SK-N-SH (cell line): Measurements from ENCODE around the gene IL2RA. TPM values are rescaled to one million over a fixed set of nuclear protein-coding genes. Genes with fewer than 3 reads are reported as not detected.
A peak's percentile ranks its signal among the peaks of the same experiment; 100 is the strongest.

ENCODE experiments used
- CTCF ChIA-PET: fragments of 300-600, 350-600 bp; formaldehyde crosslinking; extraction: SDS; loops from one replicate; lab custom pipeline; 2021; lab: Yijun Ruan, JAX
- POLR2A ChIA-PET: fragments of 350-600 bp; sonication (Branson Sonifier 250); formaldehyde crosslinking; extraction: SDS; loops from one replicate; lab custom pipeline; 2020; ENCODE audit warnings: antibody characterized with exemption, inconsistent platforms; lab: Yijun Ruan, JAX
- DNase-seq: peaks from one replicate; pipeline ENCODE4 v3.0.0; 2012
- H2AFZ ChIP-seq: fragments of 200-600 bp; sonication (generic); 2 replicates; pipeline ENCODE4 v1.8.1; 2016; ENCODE audit warnings: antibody characterized with exemption, mild to moderate bottlenecking, low read depth
- H3F3A ChIP-seq: fragments of 200-600 bp; sonication (generic); replicated peaks from 2 replicates; pipeline ENCODE3; 2016; ENCODE audit warnings: antibody characterized with exemption, mild to moderate bottlenecking; ENCODE audit not compliant: insufficient read depth
- H3K27ac ChIP-seq, 2 experiments: fragments of 200-500 bp in 1 of 2; fragments of 200-600 bp in 1 of 2; sonication (Bioruptor generic) in 1 of 2; sonication (generic), shearing (Covaris generic) in 1 of 2; 2 replicates each; pipeline versions ENCODE4 v1.5.1 to v1.6.1; 2014 to 2016; ENCODE audit warnings: low read depth in 2 of 2, inconsistent platforms in 1 of 2, low read length in 1 of 2, mild to moderate bottlenecking in 1 of 2, mixed read lengths in 1 of 2
- H3K27me3 ChIP-seq: fragments of 200-600 bp; sonication (generic), shearing (Covaris generic); 2 replicates; pipeline ENCODE4 v1.6.1; 2016; ENCODE audit warnings: mixed run types; ENCODE audit not compliant: insufficient read depth
- H3K36me3 ChIP-seq, 2 experiments: fragments of 200-500 bp in 1 of 2; fragments of 200-600 bp in 1 of 2; sonication (Bioruptor generic) in 1 of 2; sonication (generic) in 1 of 2; replicated peaks in 1 of 2; 2 replicates each; pipeline versions ENCODE3 to v1.5.1; 2014 to 2016; ENCODE audit warnings: low read length in 1 of 2, mild to moderate bottlenecking in 1 of 2; ENCODE audit not compliant: insufficient read depth in 2 of 2, control insufficient read depth in 1 of 2
- H3K4me1 ChIP-seq, 2 experiments: fragments of 200-500 bp in 1 of 2; fragments of 200-600 bp in 1 of 2; sonication (Bioruptor generic) in 1 of 2; sonication (generic), shearing (Covaris generic) in 1 of 2; 2 replicates each; pipeline versions ENCODE4 v1.5.1 to v1.6.1; 2014 to 2016; ENCODE audit warnings: low read depth in 1 of 2, low read length in 1 of 2, mixed run types in 1 of 2; ENCODE audit not compliant: insufficient read depth in 2 of 2, control insufficient read depth in 1 of 2
- H3K4me2 ChIP-seq: fragments of 200-600 bp; sonication (generic), shearing (Covaris generic); 2 replicates; pipeline ENCODE4 v1.6.1; 2017; ENCODE audit warnings: mixed run types
- H3K4me3 ChIP-seq, 2 experiments: fragments of 200-500 bp in 1 of 2; fragments of 200-600 bp in 1 of 2; sonication (Bioruptor generic) in 1 of 2; sonication (generic), shearing (Covaris generic) in 1 of 2; 2 replicates each; pipeline versions ENCODE4 v1.5.1 to v1.8.1; 2014 to 2016; ENCODE audit warnings: low read depth in 2 of 2, inconsistent platforms in 1 of 2, low read length in 1 of 2, mild to moderate bottlenecking in 1 of 2, mixed read lengths in 1 of 2, moderate library complexity in 1 of 2
- H3K79me2 ChIP-seq: fragments of 200-600 bp; sonication (generic); 2 replicates; pipeline ENCODE4 v1.8.1; 2017; ENCODE audit warnings: mild to moderate bottlenecking; ENCODE audit not compliant: insufficient read depth
- H3K9ac ChIP-seq: fragments of 200-600 bp; sonication (generic); 2 replicates; pipeline ENCODE4 v1.6.1; 2017; ENCODE audit warnings: mixed run types
- H3K9me2 ChIP-seq: fragments of 200-600 bp; sonication (generic); 2 replicates; pipeline ENCODE4 v1.6.1; 2017; ENCODE audit warnings: mixed run types
- H3K9me3 ChIP-seq: fragments of 200-600 bp; sonication (generic); 2 replicates; pipeline ENCODE4 v1.6.1; 2017; ENCODE audit warnings: mixed run types, mild to moderate bottlenecking, moderate library complexity
- H4K20me1 ChIP-seq: fragments of 200-600 bp; sonication (generic); 2 replicates; pipeline ENCODE4 v1.6.1; 2017; ENCODE audit warnings: mild to moderate bottlenecking, mixed run types; ENCODE audit not compliant: insufficient read depth
- CHD2 ChIP-seq: fragments of 150-350 bp; IDR thresholded peaks from 2 replicates; pipeline ENCODE4 v1.6.1; 2018; ENCODE audit warnings: low read length; ENCODE audit not compliant: partially characterized antibody
- CTCF ChIP-seq: fragments of 200-600 bp; sonication (generic); IDR thresholded peaks from 2 replicates; pipeline ENCODE4 v1.6.1; 2017; ENCODE audit warnings: antibody characterized with exemption, mild to moderate bottlenecking, moderate library complexity
- ELF1 ChIP-seq: IDR thresholded peaks from 2 replicates; pipeline ENCODE4 v1.4.0; 2012
- EP300 ChIP-seq, 2 experiments: IDR thresholded peaks; 2 replicates each; pipeline versions ENCODE4 v1.4.0 to v1.6.1; 2012; ENCODE audit warnings: borderline replicate concordance in 1 of 2, low read depth in 1 of 2, low read length in 1 of 2
- FOXJ3 ChIP-seq: sonication (generic); formaldehyde crosslinking; IDR thresholded peaks from 2 replicates; pipeline ENCODE4 v1.5.1; 2020; ENCODE audit warnings: mild to moderate bottlenecking, missing genetic modification reagents
- FOXM1 ChIP-seq: IDR thresholded peaks from 2 replicates; pipeline ENCODE4 v1.4.0; 2012; ENCODE audit warnings: low read depth, mild to moderate bottlenecking
- GABPA ChIP-seq: IDR thresholded peaks from 2 replicates; pipeline ENCODE4 v1.4.0; 2012; ENCODE audit warnings: low read depth, mild to moderate bottlenecking
- GATA2 ChIP-seq: sonication (generic); formaldehyde crosslinking; IDR thresholded peaks from 2 replicates; pipeline ENCODE4 v1.5.0; 2020; ENCODE audit warnings: mild to moderate bottlenecking, missing genetic modification reagents
- IRF3 ChIP-seq: fragments of 150-350 bp; IDR thresholded peaks from 2 replicates; pipeline ENCODE4 v1.6.1; 2016; ENCODE audit warnings: mild to moderate bottlenecking, low read depth, low read length
- JUND ChIP-seq: IDR thresholded peaks from 2 replicates; pipeline ENCODE4 v1.4.0; 2012
- MXI1 ChIP-seq: IDR thresholded peaks from 2 replicates; pipeline ENCODE4 v1.6.1; 2012; ENCODE audit warnings: mild to moderate bottlenecking, low read depth, low read length, improper control_type of control experiment
- NFIC ChIP-seq: IDR thresholded peaks from 2 replicates; pipeline ENCODE4 v1.4.0; 2012; ENCODE audit warnings: borderline replicate concordance
- NRF1 ChIP-seq: IDR thresholded peaks from 2 replicates; pipeline ENCODE4 v1.6.1; 2012; ENCODE audit warnings: low read depth, mild to moderate bottlenecking, low read length
- RAD21 ChIP-seq: IDR thresholded peaks from 2 replicates; pipeline ENCODE4 v1.6.1; 2012; ENCODE audit warnings: mild to moderate bottlenecking, low read length
- RCOR1 ChIP-seq: fragments of 150-350 bp; IDR thresholded peaks from 2 replicates; pipeline ENCODE4 v1.6.1; 2017; ENCODE audit warnings: antibody characterized with exemption, low read length
- RFX5 ChIP-seq: IDR thresholded peaks from 2 replicates; pipeline ENCODE4 v1.6.1; 2012; ENCODE audit warnings: mild to moderate bottlenecking, improper control_type of control experiment, low read length
- RXRA ChIP-seq: IDR thresholded peaks from 2 replicates; pipeline ENCODE4 v1.4.0; 2012; ENCODE audit warnings: low read depth, mild to moderate bottlenecking, borderline replicate concordance
- SIN3A ChIP-seq: IDR thresholded peaks from 2 replicates; pipeline ENCODE4 v1.6.1; 2012; ENCODE audit warnings: low read depth, mild to moderate bottlenecking, low read length, moderate library complexity, borderline replicate concordance
- TEAD4 ChIP-seq: IDR thresholded peaks from 2 replicates; pipeline ENCODE4 v1.4.0; 2012; ENCODE audit warnings: mild to moderate bottlenecking, borderline replicate concordance; ENCODE audit not compliant: insufficient read depth
- YY1 ChIP-seq: IDR thresholded peaks from 2 replicates; pipeline ENCODE4 v1.4.0; 2012; ENCODE audit warnings: low read depth, mild to moderate bottlenecking
- WGBS: methylation state at CpG from one replicate; pipeline ENCODE4 v1.1.6; 2017; ENCODE audit warnings: low lambda C conversion rate; 5-methylcytosine and 5-hydroxymethylcytosine counted together
- polyA plus RNA-seq, 3 experiments: library from polyadenylated mRNA; depleted of rRNA; stranded (reverse); fragments of >200 nt; gene quantifications; 2 replicates each; pipeline ENCODE4 v1.2.3, GENCODE V29; 2012
- TF ChIP-seq, protein P1 (sequence below): IDR thresholded peaks from 2 replicates; pipeline ENCODE4 v1.4.0; 2012; ENCODE audit warnings: low read depth, borderline replicate concordance
- TF ChIP-seq, protein P2 (sequence below): IDR thresholded peaks from 2 replicates; pipeline ENCODE4 v1.4.0; 2012; ENCODE audit warnings: low read depth

Gene IL2RA
- polyA plus RNA-seq, 1 of the 3 experiments (the other 2 are of a cell fraction): not detected

GRCh38 chr10:6088721-6089333 is 26.7 kb upstream of the IL2RA start, which contains the start of gene RBM17 (continued):
- TF ChIP-seq RXRA: no peak
- peak; percentile 97 for TF ChIP-seq NRF1
- TF ChIP-seq YY1: no peak
- TF ChIP-seq FOXM1: no peak
- no peak; the same call in 1 of the 2 replicates for TF ChIP-seq MXI1
- TF ChIP-seq FOXJ3 (CRISPR knock-in tag): no peak
- TF ChIP-seq, protein P1, sequence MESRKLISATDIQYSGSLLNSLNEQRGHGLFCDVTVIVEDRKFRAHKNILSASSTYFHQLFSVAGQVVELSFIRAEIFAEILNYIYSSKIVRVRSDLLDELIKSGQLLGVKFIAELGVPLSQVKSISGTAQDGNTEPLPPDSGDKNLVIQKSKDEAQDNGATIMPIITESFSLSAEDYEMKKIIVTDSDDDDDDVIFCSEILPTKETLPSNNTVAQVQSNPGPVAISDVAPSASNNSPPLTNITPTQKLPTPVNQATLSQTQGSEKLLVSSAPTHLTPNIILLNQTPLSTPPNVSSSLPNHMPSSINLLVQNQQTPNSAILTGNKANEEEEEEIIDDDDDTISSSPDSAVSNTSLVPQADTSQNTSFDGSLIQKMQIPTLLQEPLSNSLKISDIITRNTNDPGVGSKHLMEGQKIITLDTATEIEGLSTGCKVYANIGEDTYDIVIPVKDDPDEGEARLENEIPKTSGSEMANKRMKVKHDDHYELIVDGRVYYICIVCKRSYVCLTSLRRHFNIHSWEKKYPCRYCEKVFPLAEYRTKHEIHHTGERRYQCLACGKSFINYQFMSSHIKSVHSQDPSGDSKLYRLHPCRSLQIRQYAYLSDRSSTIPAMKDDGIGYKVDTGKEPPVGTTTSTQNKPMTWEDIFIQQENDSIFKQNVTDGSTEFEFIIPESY: 0 out of 2 replicates have a peak, but pooled peaks have one; percentile 13
- TF ChIP-seq RFX5: no peak
- TF ChIP-seq ELF1: no peak
- peak; percentile 69 for TF ChIP-seq RCOR1
- TF ChIP-seq JUND: no peak
- TF ChIP-seq, all 33 proteins: peak for 11

- H3K36me3 ChIP-seq: no peaks in the 10 kb centered on the region
- peak overlapping the region; percentile 44; the same call in 1 of the 2 replicates for H2AFZ ChIP-seq
- peaks cover 21% of the 10 kb centered on the region for H4K20me1 ChIP-seq
- H3K4me3 ChIP-seq: peak overlapping the region in 1 of 2 experiments; percentile 40; a peak in 1 of 4 replicates
- H3K27me3 ChIP-seq: 0 out of 2 replicates have a peak, but pooled peaks cover 9% of the 10 kb centered on the region
- peak; percentile 83 for DNase-seq
- ChIA-PET CTCF (interaction anchor here (0.5 to 6.0 kb wide), 42 partner anchors 8 to 329 kb away, joined by 3 to 57 read pairs (median 5); partner anchors contain the start of genes FBH1 and PFKFB3), POLR2A (no interaction called here)
- WGBS: 25% methylated on average over 19 of the region's 19 CpGs
- H3K79me2 ChIP-seq: peaks cover 28% of the 10 kb centered on the region
- no peaks in the 10 kb centered on the region for H3K9me3 ChIP-seq
- peaks cover 4% of the 10 kb centered on the region for H3F3A ChIP-seq
- no peak overlapping the region for H3K9ac ChIP-seq
- H3K4me2 ChIP-seq: peak overlapping the region; percentile 46
- peak overlapping the region in 1 of 2 experiments; percentile 51; a peak in 2 of 4 replicates for H3K27ac ChIP-seq
- no peaks in the 10 kb centered on the region for H3K9me2 ChIP-seq
- H3K4me1 ChIP-seq: peaks cover 6 to 13% of the 10 kb centered on the region in 2 experiments; a peak in 3 of 4 replicates
- TF ChIP-seq GABPA (no peak), NFIC (no peak), GATA2 (CRISPR knock-in tag) (peak; percentile 89), RAD21 (peak; percentile 55), CTCF (peak; percentile 87), EP300 (IDR thresholded peaks at IDR 0.05; ENCODE audit: borderline replicate concordance in 1 of 2, low read depth in 1 of 2, low read length in 1 of 2) (0 out of 4 replicates have a peak, but pooled peaks of 1 of the 2 experiments have one; percentile 23), IRF3 (no peak), CHD2 (peak; percentile 88), TEAD4 (no peak), ELF1 (no peak), MXI1 (peak; percentile 82), RXRA (no peak), SIN3A (peak; percentile 71; the same call in 1 of the 2 replicates)
- TF ChIP-seq, protein P1: no peak
- TF ChIP-seq, protein P2, sequence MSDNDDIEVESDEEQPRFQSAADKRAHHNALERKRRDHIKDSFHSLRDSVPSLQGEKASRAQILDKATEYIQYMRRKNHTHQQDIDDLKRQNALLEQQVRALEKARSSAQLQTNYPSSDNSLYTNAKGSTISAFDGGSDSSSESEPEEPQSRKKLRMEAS: no peak
Observed at GRCh38 chr10:6086375-6087233, 24.4 kb upstream of the IL2RA start.
